SK-N-MC (cell line): Measurements from ENCODE around the gene UNC79.

Experiments
- EZH2 ChIP-seq: fragments of 200-600 bp; sonication (generic); IDR thresholded peaks from one replicate; pipeline ENCODE4 v1.6.1; 2017; ENCODE audit warnings: antibody characterized with exemption
- FOXP2 ChIP-seq: optimal IDR thresholded peaks from 2 replicates; pipeline ENCODE3; 2011; ENCODE audit warnings: mild to moderate bottlenecking, moderate library complexity; ENCODE audit not compliant: insufficient read depth; ENCODE audit errors: extremely low read length, control extremely low read depth
- POLR2AphosphoS5 ChIP-seq: IDR thresholded peaks from 2 replicates; pipeline ENCODE4 v1.6.1; 2012; ENCODE audit warnings: mild to moderate bottlenecking, low read depth, low read length, borderline replicate concordance

DNA sequence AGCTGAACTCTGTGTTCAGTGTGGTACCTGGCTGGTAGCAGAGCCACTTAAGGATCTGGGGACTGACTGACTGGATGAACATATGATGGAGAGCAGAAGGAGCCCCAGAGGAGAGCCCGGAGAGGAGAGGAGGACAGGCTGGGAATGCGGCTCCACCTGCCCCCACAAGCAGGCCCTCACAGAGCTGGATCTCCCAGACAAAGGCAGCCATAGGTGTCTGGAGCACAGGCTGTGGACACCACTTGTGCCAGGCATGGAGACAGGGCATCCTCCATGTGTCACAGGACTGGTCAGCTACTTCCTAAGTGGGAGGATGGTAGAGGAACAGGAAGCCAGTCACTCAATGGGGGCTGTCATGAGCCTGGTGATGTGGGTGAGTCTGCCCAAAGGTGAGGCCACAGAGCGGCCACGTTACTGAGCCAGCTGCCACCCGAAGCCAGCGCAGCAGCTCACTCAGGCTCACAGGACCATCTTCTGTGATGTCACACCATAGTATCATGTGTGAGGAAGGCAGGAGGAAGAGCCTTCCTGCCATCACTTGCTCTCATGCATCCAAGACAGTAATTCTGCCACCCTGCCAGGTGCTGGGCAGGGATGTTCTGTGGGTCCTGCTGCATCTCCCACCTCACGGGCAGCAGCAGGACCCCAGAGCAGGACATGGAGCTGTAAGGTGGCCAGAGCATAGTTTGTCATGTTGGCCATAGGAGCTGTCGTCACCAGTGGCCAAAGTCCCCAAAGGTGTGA, 285.4 kb downstream of the UNC79 start:
- TF ChIP-seq EZH2 (no peak), POLR2AphosphoS5 (no peak), FOXP2 (no peak)
